Activated CD8-positive, alpha-beta memory T cell treated with anti-CD3 and anti-CD28 coated beads, Interleukin-2, amount 50 U/mL, for 24 hours (primary cell): ENCODE results near the gene CTAG2.
"Not testable (repeated sequence)": the region's sequence is repeated elsewhere in the genome, so short reads cannot be mapped to it uniquely, and the experiment has no call there.

Experiments
- DNase-seq: peaks from one replicate; pipeline ENCODE4 v3.0.0-alpha.2; 2020; ENCODE audit errors: extremely low read depth

Gene CTAG2

GRCh38 chrX:154648931-154649330, 4.4 kb downstream of the CTAG2 start:
- DNase-seq: no peak

GRCh38 chrX:154645745-154646378, 7.5 kb downstream of the CTAG2 start:
- DNase-seq: not testable (repeated sequence)

GRCh38 chrX:154643708-154644107, 9.7 kb downstream of the CTAG2 start:
- DNase-seq: not testable (repeated sequence)

- DNase-seq: not testable (repeated sequence)
Measured at GRCh38 chrX:154641740-154642139, 11.6 kb downstream of the CTAG2 start.

- DNase-seq: not testable (repeated sequence)
Measured at GRCh38 chrX:154633661-154634060, 19.7 kb downstream of the CTAG2 start.

- not testable (repeated sequence) for DNase-seq
Measured at GRCh38 chrX:154630949-154631348, 22.4 kb downstream of the CTAG2 start.

GRCh38 chrX:154628960-154629359, 24.4 kb downstream of the CTAG2 start:
- not testable (repeated sequence) for DNase-seq

- DNase-seq: not testable (repeated sequence)
Measured at GRCh38 chrX:154620767-154621414, 32.5 kb downstream of the CTAG2 start.

- DNase-seq: not testable (repeated sequence)
Measured at GRCh38 chrX:154619182-154619581, 34.2 kb downstream of the CTAG2 start, which contains the start of gene CTAG1B. Gene CTAG1B, minus strand, starts transcription at chrX:154619282. Its CDS starts 64 bp downstream, at chrX:154619218.

GRCh38 chrX:154613586-154613985, 39.8 kb downstream of the CTAG2 start:
- DNase-seq: not testable (repeated sequence)

GRCh38 chrX:154611146-154611545, 42.2 kb downstream of the CTAG2 start:
- not testable (repeated sequence) for DNase-seq

GRCh38 chrX:154608823-154609222, 44.6 kb downstream of the CTAG2 start:
- DNase-seq: not testable (repeated sequence)

- not testable (repeated sequence) for DNase-seq
Measured at GRCh38 chrX:154607976-154608375, 45.4 kb downstream of the CTAG2 start.

- DNase-seq: no peak
Measured at GRCh38 chrX:154607370-154607769, 46.0 kb downstream of the CTAG2 start.

GRCh38 chrX:154605566-154605965, 47.8 kb downstream of the CTAG2 start:
- DNase-seq: no peak

GRCh38 chrX:154603438-154604430, 49.6 kb downstream of the CTAG2 start:
- DNase-seq: no peak

- no peak for DNase-seq
Measured at GRCh38 chrX:154602766-154603437, 50.5 kb downstream of the CTAG2 start.

GRCh38 chrX:154602226-154602625, 51.2 kb downstream of the CTAG2 start:
- DNase-seq: no peak
